Left lung (tissue), 10 donors: ENCODE results near the gene TRERF1. TPM values are rescaled to one million over a fixed set of nuclear protein-coding genes. Genes with fewer than 3 reads are reported as not detected.
A peak's percentile ranks its signal among the peaks of the same experiment; 100 is the strongest.

ENCODE experiments used
- ATAC-seq: fragments of 200-7000 bp; cut with Tn5 transposase; one replicate; pipeline ENCODE4 v1.9.1; 2020; ENCODE audit warnings: moderate library complexity
- DNase-seq, 4 donors: peaks; one replicate each; pipeline ENCODE4 v3.0.0-alpha.2; 2013 to 2020
- H3K27ac ChIP-seq, 2 donors: fragments of 200-600 bp; sonication (generic) in 1 of 2; one replicate each; pipeline versions ENCODE4 v1.5.0 to v1.8.0; 2020 to 2021
- H3K27me3 ChIP-seq, 2 donors: fragments of 200-600 bp; sonication (generic) in 1 of 2; one replicate each; pipeline versions ENCODE4 v1.5.0 to v1.8.0; 2020 to 2021
- H3K36me3 ChIP-seq, 2 donors: fragments of 200-600 bp; sonication (generic) in 1 of 2; one replicate each; pipeline versions ENCODE4 v1.5.0 to v1.8.0; 2020 to 2021
- H3K4me1 ChIP-seq, 2 donors: fragments of 200-600 bp; one replicate each; pipeline ENCODE4 v1.8.0; 2021
- H3K4me3 ChIP-seq, 2 donors: fragments of 200-600 bp; sonication (generic) in 1 of 2; one replicate each; pipeline versions ENCODE4 v1.5.0 to v1.8.0; 2020 to 2021; ENCODE audit warnings: mild to moderate bottlenecking in 1 of 2
- H3K9me3 ChIP-seq, 2 donors: fragments of 200-600 bp; sonication (generic) in 1 of 2; one replicate each; pipeline versions ENCODE4 v1.5.0 to v1.8.0; 2020 to 2021
- intact Hi-C, 2 donors: fragments of 100-400 bp; cut with DNase I; formaldehyde crosslinking; loops; one replicate each; pipeline versions ENCODE4 v1.11.2 to v1.14.2; 2022
- polyA plus RNA-seq, 6 donors: library from polyadenylated mRNA; unstranded; fragments of 120-200 nt; gene quantifications; one replicate each; pipeline ENCODE4 v1.2.1, GENCODE V29; 2013; ENCODE audit not compliant: insufficient read length in 6 of 6
- total RNA-seq, 2 donors: library from RNA; stranded (reverse); fragmentation: NEBNext Ultra II Directional; extraction: Animal tissue kit (Norgen Biotek cat#: 25700); gene quantifications; one replicate each; pipeline ENCODE4 v1.2.1, GENCODE V29; 2021
- TF ChIP-seq, protein P1 (sequence below), 2 donors: fragments of 200-600 bp; sonication (generic) in 1 of 2; IDR thresholded peaks; one replicate each; pipeline versions ENCODE4 v1.5.0 to v1.8.0; 2021; ENCODE audit warnings: antibody characterized with exemption in 2 of 2
- donor health status: DM: no; HTN: yes; CAD: no.
- donor health status: DM: no; HTN: no; CAD: no.

TRERF1 gene
- total and polyA plus RNA-seq, 8 donors, result 3.7 to 24.9 (median 20.7) TPM

DNA sequence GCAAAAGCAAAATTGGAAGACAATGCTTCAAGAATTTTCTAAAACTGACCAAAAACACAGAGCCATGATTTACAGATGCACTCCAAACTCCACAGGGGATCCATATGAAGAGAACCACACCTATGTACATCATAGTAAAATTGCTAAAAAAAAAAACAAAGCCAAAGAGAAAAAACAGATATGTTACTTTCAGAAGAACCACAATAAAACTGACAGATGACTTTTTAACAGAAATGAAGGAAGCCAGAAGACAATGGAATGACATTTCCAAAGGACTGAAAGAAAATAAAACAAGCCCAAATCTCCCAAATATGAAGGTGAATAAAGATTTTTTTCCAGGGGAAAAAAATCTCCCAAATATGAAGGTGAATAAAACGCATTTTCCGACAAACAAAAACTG lies 17.5 kb downstream of the TRERF1 start:
- Histone ChIP-seq H3K27ac (no peak overlapping the region), H3K9me3 (peaks cover 0 to 12% of the 10 kb centered on the region in 2 donors), H3K4me3 (no peak overlapping the region), H3K27me3 (no peaks in the 10 kb centered on the region), H3K4me1 (peaks cover 1 to 7% of the 10 kb centered on the region in 2 donors), H3K36me3 (no peaks in the 10 kb centered on the region)
- intact Hi-C loops, result no loop called here
- ATAC-seq (no peak), DNase-seq (no peak)
- TF ChIP-seq, protein P1, sequence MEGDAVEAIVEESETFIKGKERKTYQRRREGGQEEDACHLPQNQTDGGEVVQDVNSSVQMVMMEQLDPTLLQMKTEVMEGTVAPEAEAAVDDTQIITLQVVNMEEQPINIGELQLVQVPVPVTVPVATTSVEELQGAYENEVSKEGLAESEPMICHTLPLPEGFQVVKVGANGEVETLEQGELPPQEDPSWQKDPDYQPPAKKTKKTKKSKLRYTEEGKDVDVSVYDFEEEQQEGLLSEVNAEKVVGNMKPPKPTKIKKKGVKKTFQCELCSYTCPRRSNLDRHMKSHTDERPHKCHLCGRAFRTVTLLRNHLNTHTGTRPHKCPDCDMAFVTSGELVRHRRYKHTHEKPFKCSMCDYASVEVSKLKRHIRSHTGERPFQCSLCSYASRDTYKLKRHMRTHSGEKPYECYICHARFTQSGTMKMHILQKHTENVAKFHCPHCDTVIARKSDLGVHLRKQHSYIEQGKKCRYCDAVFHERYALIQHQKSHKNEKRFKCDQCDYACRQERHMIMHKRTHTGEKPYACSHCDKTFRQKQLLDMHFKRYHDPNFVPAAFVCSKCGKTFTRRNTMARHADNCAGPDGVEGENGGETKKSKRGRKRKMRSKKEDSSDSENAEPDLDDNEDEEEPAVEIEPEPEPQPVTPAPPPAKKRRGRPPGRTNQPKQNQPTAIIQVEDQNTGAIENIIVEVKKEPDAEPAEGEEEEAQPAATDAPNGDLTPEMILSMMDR (IDR thresholded peaks at IDR 0.05), result no peak

DNA sequence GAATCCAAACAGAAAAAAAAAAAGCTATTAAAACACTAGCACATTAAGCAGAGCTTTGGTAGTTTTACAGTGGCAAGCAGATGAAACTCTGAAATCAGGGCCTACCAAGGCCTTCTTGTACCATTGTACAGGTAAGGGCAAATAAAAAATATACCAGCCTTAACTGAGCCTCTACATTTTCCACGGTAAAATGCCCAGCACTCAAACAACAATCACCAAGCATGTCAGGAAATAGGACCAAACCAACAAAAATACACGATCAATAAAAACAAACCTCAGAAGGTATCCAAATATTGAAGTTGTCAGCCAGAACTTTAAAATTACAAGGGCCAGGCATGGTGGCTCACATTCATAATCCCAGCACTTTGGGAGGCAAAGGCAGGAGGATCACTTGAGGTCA lies 18.3 kb downstream of the TRERF1 start:
- Histone ChIP-seq H3K4me3 (no peak overlapping the region), H3K9me3 (peaks cover 0 to 12% of the 10 kb centered on the region in 2 donors), H3K36me3 (no peaks in the 10 kb centered on the region), H3K27ac (no peak overlapping the region), H3K4me1 (peaks cover 10 to 15% of the 10 kb centered on the region in 2 donors), H3K27me3 (no peaks in the 10 kb centered on the region)
- intact Hi-C loops, result no loop called here
- TF ChIP-seq, protein P1 (IDR thresholded peaks at IDR 0.05), result no peak
- no peak for DNase-seq
- ATAC-seq, result no peak

DNA sequence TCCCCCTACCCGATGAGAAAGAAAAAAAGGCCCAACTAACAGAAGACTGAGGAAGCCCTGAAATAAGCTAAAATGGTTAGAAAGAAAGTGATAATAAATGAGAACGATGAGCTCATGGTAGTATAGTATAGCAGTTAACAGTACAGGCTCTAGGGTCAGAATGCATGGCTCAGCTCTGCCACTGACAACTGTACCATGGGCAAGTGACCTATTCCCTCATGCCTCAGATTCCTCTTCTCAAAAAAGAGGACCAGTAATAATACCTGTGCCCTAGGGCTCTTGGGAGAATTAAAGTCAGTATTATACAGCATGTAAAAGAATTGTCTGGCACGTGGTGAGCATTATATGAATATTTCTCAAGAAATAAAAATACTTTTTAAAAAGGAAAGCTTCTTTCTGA lies 19.8 kb downstream of the TRERF1 start:
- no peak for DNase-seq
- Histone ChIP-seq H3K9me3 (peaks cover 0 to 12% of the 10 kb centered on the region in 2 donors), H3K27me3 (no peaks in the 10 kb centered on the region), H3K27ac (no peak overlapping the region), H3K4me3 (no peak overlapping the region), H3K4me1 (peaks cover 11 to 23% of the 10 kb centered on the region in 2 donors), H3K36me3 (no peaks in the 10 kb centered on the region)
- intact Hi-C loops, result no loop called here
- TF ChIP-seq, protein P1 (IDR thresholded peaks at IDR 0.05), result no peak
- no peak for ATAC-seq

DNA sequence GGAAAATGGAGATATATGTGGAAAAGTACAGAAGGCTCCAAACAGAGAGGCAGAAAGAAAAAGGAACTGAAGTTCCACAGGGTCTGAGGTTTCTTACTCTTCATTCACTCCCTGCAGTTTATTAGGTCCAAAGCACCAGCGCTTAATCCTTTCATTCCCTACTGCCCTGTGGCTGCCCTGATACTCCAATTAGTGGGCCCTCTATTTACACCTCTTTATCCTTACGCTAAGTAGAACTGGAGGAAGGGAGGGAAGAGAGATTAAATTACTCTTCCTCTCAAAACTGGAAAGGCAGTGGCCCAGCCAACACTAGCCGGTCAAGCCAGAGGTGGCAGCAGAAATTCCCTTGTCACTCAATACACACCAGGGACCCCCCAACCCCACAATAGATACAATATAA lies 20.4 kb downstream of the TRERF1 start:
- ATAC-seq (no peak), DNase-seq (no peak)
- Histone ChIP-seq H3K4me3 (no peak overlapping the region), H3K27ac (no peak overlapping the region), H3K36me3 (no peaks in the 10 kb centered on the region), H3K4me1 (peaks cover 11 to 23% of the 10 kb centered on the region in 2 donors), H3K27me3 (no peaks in the 10 kb centered on the region), H3K9me3 (peaks cover 0 to 12% of the 10 kb centered on the region in 2 donors)
- intact Hi-C loops, result no loop called here
- TF ChIP-seq, protein P1 (IDR thresholded peaks at IDR 0.05), result no peak

DNA sequence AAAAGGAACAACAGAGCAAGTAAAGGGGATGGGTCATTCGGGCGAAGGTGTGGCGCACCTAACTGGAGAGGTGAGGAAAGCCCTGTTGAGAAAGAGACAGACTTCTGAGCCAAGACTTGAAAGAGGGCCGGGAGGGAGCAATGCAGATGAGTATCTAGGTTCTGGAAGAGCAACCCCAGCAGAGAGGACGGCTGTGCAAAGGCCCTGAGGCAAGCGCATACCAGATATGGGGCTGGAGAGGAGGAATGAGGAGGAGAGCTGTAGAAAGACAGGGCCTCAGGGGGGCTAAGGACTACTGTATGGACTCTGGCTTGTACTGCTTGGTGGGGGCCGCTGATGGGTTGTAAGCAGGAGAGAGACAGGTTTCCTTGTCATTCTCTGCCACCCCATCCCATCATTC lies 21.9 kb downstream of the TRERF1 start:
- Histone ChIP-seq H3K4me3 (no peak overlapping the region), H3K36me3 (no peaks in the 10 kb centered on the region), H3K9me3 (peaks cover 0 to 12% of the 10 kb centered on the region in 2 donors), H3K27ac (peak overlapping the region in 1 of 2 donors; percentile 33), H3K4me1 (peaks cover 11 to 23% of the 10 kb centered on the region in 2 donors), H3K27me3 (no peaks in the 10 kb centered on the region)
- TF ChIP-seq, protein P1 (IDR thresholded peaks at IDR 0.05), result no peak
- DNase-seq (no peak), ATAC-seq (no peak)
- intact Hi-C loops, result no loop called here
